ENCODE results near the gene HEMGN. TPM values are rescaled to one million over a fixed set of nuclear protein-coding genes. Genes with fewer than 3 reads are reported as not detected.

The HEMGN gene
- total RNA-seq, 1 experiment from 2014 or later = not detected

DNA sequence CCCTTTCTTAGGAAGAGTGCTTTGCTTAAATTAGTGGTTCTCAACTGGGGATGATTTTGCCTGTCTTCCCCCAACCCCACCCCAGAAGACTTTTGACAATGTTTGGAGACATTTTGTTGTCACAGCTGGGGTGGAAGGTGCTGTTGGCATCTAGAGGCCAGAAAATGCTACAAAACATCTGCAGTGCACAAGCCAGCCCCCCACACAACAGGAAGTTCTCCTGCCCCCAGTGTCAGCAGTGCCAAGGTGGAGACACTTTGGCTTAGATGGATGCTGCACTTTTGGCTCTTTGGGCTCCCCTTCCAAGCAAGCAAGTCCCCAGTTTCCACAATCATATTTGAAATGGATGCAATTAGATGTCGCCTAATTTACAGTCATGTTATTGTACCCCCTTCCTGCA, 2.7 kb downstream of the HEMGN start:
- BruUV-seq (replicated peaks) = no TSS peak
- ChIA-PET POLR2A (interaction anchor here (0.5 kb wide), 1 partner anchor 75 kb away, joined by 4 read pairs; no protein-coding TSS in a partner anchor), CTCF (interaction anchor here (1.0 kb wide), 1 partner anchor 13 kb away, joined by 3 read pairs; the partner anchor contains the start of gene TRMO)
- Histone ChIP-seq H3K9me3 (no peaks in the 10 kb centered on the region), H3K4me1 (no peaks in the 10 kb centered on the region), H3K4me3 (ENCODE audit: low read depth, low read length) (no peak overlapping the region), H3K27me3 (replicated peaks; ENCODE audit: control insufficient read depth, insufficient read depth, low read length) (peaks cover 2% of the 10 kb centered on the region; the same call in 1 of the 2 replicates), H3K36me3 (ENCODE audit: control insufficient read depth, insufficient read depth, low read length) (no peaks in the 10 kb centered on the region)
- DNase-seq = no peak
- H3K27ac Mint-ChIP-seq (ENCODE audit: unreplicated experiment) = no peak overlapping the region
- H3K36me3 Mint-ChIP-seq (ENCODE audit: insufficient read depth, unreplicated experiment) = no peaks in the 10 kb centered on the region
- H3K9me3 Mint-ChIP-seq (ENCODE audit: unreplicated experiment) = no peaks in the 10 kb centered on the region
- H3K4me1 Mint-ChIP-seq (ENCODE audit: low read depth, unreplicated experiment) = no peaks in the 10 kb centered on the region
- no peak overlapping the region for H3K4me3 Mint-ChIP-seq (ENCODE audit: unreplicated experiment)
- peaks cover 11% of the 10 kb centered on the region for H3K27me3 Mint-ChIP-seq (ENCODE audit: insufficient read depth, unreplicated experiment)
- intact Hi-C loops (cut with micrococcal nuclease; ENCODE audit: unreplicated experiment) = no loop called here
- TF ChIP-seq, protein P1, sequence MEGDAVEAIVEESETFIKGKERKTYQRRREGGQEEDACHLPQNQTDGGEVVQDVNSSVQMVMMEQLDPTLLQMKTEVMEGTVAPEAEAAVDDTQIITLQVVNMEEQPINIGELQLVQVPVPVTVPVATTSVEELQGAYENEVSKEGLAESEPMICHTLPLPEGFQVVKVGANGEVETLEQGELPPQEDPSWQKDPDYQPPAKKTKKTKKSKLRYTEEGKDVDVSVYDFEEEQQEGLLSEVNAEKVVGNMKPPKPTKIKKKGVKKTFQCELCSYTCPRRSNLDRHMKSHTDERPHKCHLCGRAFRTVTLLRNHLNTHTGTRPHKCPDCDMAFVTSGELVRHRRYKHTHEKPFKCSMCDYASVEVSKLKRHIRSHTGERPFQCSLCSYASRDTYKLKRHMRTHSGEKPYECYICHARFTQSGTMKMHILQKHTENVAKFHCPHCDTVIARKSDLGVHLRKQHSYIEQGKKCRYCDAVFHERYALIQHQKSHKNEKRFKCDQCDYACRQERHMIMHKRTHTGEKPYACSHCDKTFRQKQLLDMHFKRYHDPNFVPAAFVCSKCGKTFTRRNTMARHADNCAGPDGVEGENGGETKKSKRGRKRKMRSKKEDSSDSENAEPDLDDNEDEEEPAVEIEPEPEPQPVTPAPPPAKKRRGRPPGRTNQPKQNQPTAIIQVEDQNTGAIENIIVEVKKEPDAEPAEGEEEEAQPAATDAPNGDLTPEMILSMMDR (IDR thresholded peaks at IDR 0.05; ENCODE audit: insufficient read depth in 1 of 2, low read depth in 1 of 2, low read length in 1 of 2, severe bottlenecking in 1 of 2, unreplicated experiment in 1 of 2) = no peak

DNA sequence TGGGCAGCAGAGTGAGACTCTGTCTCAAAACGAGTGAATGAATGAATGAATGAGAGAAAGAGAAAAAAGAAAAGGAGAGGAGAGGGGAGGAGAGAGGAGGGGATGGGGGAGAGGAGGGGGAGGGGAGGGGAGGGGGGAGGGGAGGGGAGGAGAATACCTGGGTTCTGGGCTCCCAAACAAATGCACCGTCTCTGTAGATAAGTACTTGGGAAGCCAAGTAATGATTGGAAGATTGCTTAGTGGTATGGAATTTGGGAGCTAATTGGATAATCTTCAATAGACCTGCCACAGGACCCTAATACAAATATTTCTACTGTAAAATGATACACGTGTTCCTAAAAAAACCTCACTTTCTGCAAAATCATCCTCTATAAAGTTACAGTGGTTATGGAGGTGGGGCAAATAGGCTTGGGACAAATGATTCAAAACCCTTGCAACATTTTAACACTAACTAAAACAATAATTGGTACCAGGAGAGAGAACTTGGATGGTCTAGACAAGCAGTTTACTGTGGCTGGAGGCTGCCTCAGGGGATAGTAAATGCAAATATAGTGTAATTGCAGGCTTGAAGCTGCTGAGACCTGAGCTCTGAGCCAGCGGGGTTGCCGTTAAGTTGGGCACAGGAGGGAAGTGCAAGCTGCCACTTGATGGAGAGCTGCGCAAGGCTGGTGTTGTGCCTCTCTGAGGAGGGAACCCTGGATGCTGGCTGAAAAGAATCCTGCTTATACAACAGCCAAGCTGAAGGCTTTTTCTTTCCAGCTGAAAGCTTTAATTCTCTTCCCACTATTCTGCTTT, 3.5 kb downstream of the HEMGN start:
- no peaks in the 10 kb centered on the region for H3K4me1 Mint-ChIP-seq (ENCODE audit: low read depth, unreplicated experiment)
- Histone ChIP-seq H3K4me3 (ENCODE audit: low read depth, low read length) (no peak overlapping the region), H3K9me3 (no peaks in the 10 kb centered on the region), H3K27me3 (replicated peaks; ENCODE audit: control insufficient read depth, insufficient read depth, low read length) (peaks cover 2% of the 10 kb centered on the region; the same call in 1 of the 2 replicates), H3K4me1 (no peaks in the 10 kb centered on the region), H3K36me3 (ENCODE audit: control insufficient read depth, insufficient read depth, low read length) (no peaks in the 10 kb centered on the region)
- DNase-seq = no peak
- no peak overlapping the region for H3K4me3 Mint-ChIP-seq (ENCODE audit: unreplicated experiment)
- H3K27me3 Mint-ChIP-seq (ENCODE audit: insufficient read depth, unreplicated experiment) = peaks cover 13% of the 10 kb centered on the region
- no peak overlapping the region for H3K27ac Mint-ChIP-seq (ENCODE audit: unreplicated experiment)
- H3K36me3 Mint-ChIP-seq (ENCODE audit: insufficient read depth, unreplicated experiment) = no peaks in the 10 kb centered on the region
- H3K9me3 Mint-ChIP-seq (ENCODE audit: unreplicated experiment) = no peaks in the 10 kb centered on the region
- no TSS peak for BruUV-seq (replicated peaks)
- ChIA-PET POLR2A (no interaction called here), CTCF (interaction anchor here (1.0 kb wide), 1 partner anchor 12 kb away, joined by 3 read pairs; the partner anchor contains the start of gene TRMO)
- intact Hi-C loops (cut with micrococcal nuclease; ENCODE audit: unreplicated experiment) = no loop called here
- TF ChIP-seq, protein P1 (IDR thresholded peaks at IDR 0.05; ENCODE audit: insufficient read depth in 1 of 2, low read depth in 1 of 2, low read length in 1 of 2, severe bottlenecking in 1 of 2, unreplicated experiment in 1 of 2) = no peak

DNA sequence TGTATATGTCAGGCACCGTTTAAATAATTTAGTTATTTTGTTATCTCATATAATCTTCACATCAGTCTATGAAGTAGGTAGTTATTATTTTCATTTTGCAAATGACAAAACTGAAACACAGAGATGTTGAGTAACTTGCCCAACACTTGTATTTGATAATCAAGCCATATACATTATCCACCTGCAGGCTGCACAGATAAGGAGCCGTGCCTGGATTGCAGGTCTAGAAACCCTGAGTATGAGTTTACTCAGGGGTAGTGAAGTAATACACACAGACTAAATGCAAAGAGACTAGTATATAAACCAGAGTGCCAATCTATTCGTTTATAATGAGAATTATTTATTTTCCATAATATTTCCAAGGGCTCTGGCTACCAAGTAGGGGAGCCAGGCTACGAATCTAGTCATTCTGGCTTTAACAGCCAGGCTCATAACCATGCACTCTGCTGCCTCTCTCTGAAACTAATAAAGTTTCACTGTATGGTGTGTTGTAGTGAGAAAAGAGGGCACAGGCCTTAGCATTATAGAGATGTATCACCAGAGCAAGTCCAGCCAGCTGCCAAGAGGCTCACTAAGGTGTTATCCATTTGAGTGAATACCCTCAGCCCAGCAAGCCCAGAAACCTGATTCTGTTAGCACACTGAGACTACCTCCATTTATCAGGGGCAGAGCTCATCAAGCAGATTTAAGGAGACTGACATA, 4.5 kb downstream of the HEMGN start:
- CTCF ChIA-PET = no interaction called here
- BruUV-seq (replicated peaks) = no TSS peak

More for the DNA sequence above, 4.5 kb downstream of the HEMGN start:
- Histone ChIP-seq H3K4me1 (no peaks in the 10 kb centered on the region), H3K27me3 (replicated peaks; ENCODE audit: control insufficient read depth, insufficient read depth, low read length) (peaks cover 2% of the 10 kb centered on the region; the same call in 1 of the 2 replicates), H3K9me3 (no peaks in the 10 kb centered on the region), H3K36me3 (ENCODE audit: control insufficient read depth, insufficient read depth, low read length) (no peaks in the 10 kb centered on the region), H3K4me3 (ENCODE audit: low read depth, low read length) (no peak overlapping the region)
- Mint-ChIP-seq H3K4me1 (ENCODE audit: low read depth, unreplicated experiment) (no peaks in the 10 kb centered on the region), H3K36me3 (ENCODE audit: insufficient read depth, unreplicated experiment) (no peaks in the 10 kb centered on the region), H3K27me3 (ENCODE audit: insufficient read depth, unreplicated experiment) (peaks cover 16% of the 10 kb centered on the region), H3K9me3 (ENCODE audit: unreplicated experiment) (no peaks in the 10 kb centered on the region), H3K27ac (ENCODE audit: unreplicated experiment) (no peak overlapping the region), H3K4me3 (ENCODE audit: unreplicated experiment) (no peak overlapping the region)
- intact Hi-C loops (cut with micrococcal nuclease; ENCODE audit: unreplicated experiment) = no loop called here
- DNase-seq = no peak
- POLR2A ChIA-PET = no interaction called here
- TF ChIP-seq, protein P1 (IDR thresholded peaks at IDR 0.05; ENCODE audit: insufficient read depth in 1 of 2, low read depth in 1 of 2, low read length in 1 of 2, severe bottlenecking in 1 of 2, unreplicated experiment in 1 of 2) = no peak

Data from Caco-2 (cell line).